Spleen (tissue), 11 donors: ENCODE results near the gene KRTDAP. TPM values are rescaled to one million over a fixed set of nuclear protein-coding genes. Genes with fewer than 3 reads are reported as not detected.
"Not testable (repeated sequence)": the region's sequence is repeated elsewhere in the genome, so short reads cannot be mapped to it uniquely, and the experiment has no call there.

Experiments used
- DNase-seq: peaks from one replicate; pipeline ENCODE4 v3.0.0-alpha.2; 2020
- H3K27ac ChIP-seq, 8 donors: fragments of 200-600 bp; sonication (generic) in 7 of 8; 1 replicate in 4 of 8; 2 replicates in 4 of 8; pipeline versions ENCODE4 v1.5.0 to v1.8.0; 2016 to 2021; ENCODE audit warnings: inconsistent platforms in 4 of 8, mild to moderate bottlenecking in 4 of 8, moderate library complexity in 1 of 8
- H3K27me3 ChIP-seq, 7 donors: fragments of 200-600 bp; sonication (generic) in 6 of 7; replicated peaks in 1 of 7; 1 replicate in 4 of 7; 2 replicates in 3 of 7; pipeline versions ENCODE4 v1.5.0 to v1.8.0; 2016 to 2021; ENCODE audit warnings: inconsistent platforms in 3 of 7, mild to moderate bottlenecking in 1 of 7
- H3K36me3 ChIP-seq, 6 donors: fragments of 200-600 bp; sonication (generic) in 5 of 6; 1 replicate in 4 of 6; 2 replicates in 2 of 6; pipeline versions ENCODE4 v1.5.0 to v1.8.0; 2016 to 2021; ENCODE audit warnings: inconsistent platforms in 2 of 6
- H3K4me1 ChIP-seq, 6 donors: fragments of 200-600 bp; sonication (generic) in 5 of 6; 1 replicate in 3 of 6; 2 replicates in 3 of 6; pipeline versions ENCODE4 v1.5.0 to v1.8.0; 2016 to 2021; ENCODE audit warnings: inconsistent platforms in 3 of 6
- H3K4me3 ChIP-seq, 8 donors: fragments of 200-600 bp; sonication (generic) in 7 of 8; 1 replicate in 4 of 8; 2 replicates in 4 of 8; pipeline versions ENCODE4 v1.5.0 to v1.8.0; 2016 to 2021; ENCODE audit warnings: inconsistent platforms in 4 of 8, mild to moderate bottlenecking in 4 of 8, moderate library complexity in 2 of 8
- H3K9me3 ChIP-seq, 8 donors: fragments of 200-600 bp; sonication (generic) in 7 of 8; 1 replicate in 4 of 8; 2 replicates in 4 of 8; pipeline versions ENCODE4 v1.5.0 to v1.8.0; 2016 to 2021; ENCODE audit warnings: inconsistent platforms in 4 of 8
- CTCF ChIP-seq, 11 experiments: fragments of 200-600 bp in 7 of 11; fragments of 450-650 bp in 4 of 11; sonication (generic) in 4 of 11; IDR thresholded peaks in 8 of 11; conservative IDR thresholded peaks in 3 of 11; 1 replicate in 7 of 11; 2 replicates in 4 of 11; pipeline versions ENCODE4 v1.4.0 to v1.8.0; 2016 to 2021; ENCODE audit warnings: antibody characterized with exemption in 11 of 11, inconsistent platforms in 4 of 11, mild to moderate bottlenecking in 1 of 11
- POLR2A ChIP-seq, 3 donors: fragments of 450-650 bp; IDR thresholded peaks; one replicate each; pipeline ENCODE4 v1.5.1; 2017; ENCODE audit warnings: antibody characterized with exemption in 3 of 3, mild to moderate bottlenecking in 1 of 3
- POLR2AphosphoS5 ChIP-seq, 3 donors: sonication (generic); formaldehyde crosslinking; IDR thresholded peaks; one replicate each; pipeline ENCODE4 v1.5.1; 2017; ENCODE audit warnings: antibody characterized with exemption in 3 of 3
- WGBS, 5 donors: extraction: QIAGEN DNeasy Blood & Tissue Kit in 3 of 5; methylation state at CpG; one replicate each; pipeline versions ENCODE4 v1.1.5 to v1.1.7; 2013 to 2018; 5-methylcytosine and 5-hydroxymethylcytosine counted together
- intact Hi-C: fragments of 100-400 bp; cut with DNase I; formaldehyde crosslinking; loops from one replicate; pipeline ENCODE4 v1.15.0; 2023; ENCODE audit warnings: low total_unique reads
- polyA plus RNA-seq, 3 donors: library from polyadenylated mRNA; stranded (reverse); fragments of 200-250 nt; gene quantifications; one replicate each; pipeline ENCODE4 v1.2.1, GENCODE V29; 2013
- total RNA-seq, 7 donors: library from RNA; depleted of rRNA in 3 of 7; stranded (reverse); fragments of >200 nt in 3 of 7; fragmentation: NEBNext Ultra II Directional in 4 of 7; extraction: Animal tissue kit (Norgen Biotek cat#: 25700) in 4 of 7; gene quantifications; one replicate each; pipeline versions ENCODE4 v1.1.0 to v1.2.1, GENCODE V29; 2016 to 2021
- donor health status: healthy with polysubstance abuse.
- donor health status: DM: no; HTN: no; CAD: no; lungs with moderate emphysema.
- donor health status: DM: no; HTN: no; CAD: no.
- donor health status: Bipolar disorder and iron deficiency.
- donor health status: healthy.
- donor health status: DM: no; HTN: no; CAD: no.
- donor health status: DM: yes; HTN: yes; CAD: no.

The KRTDAP gene
- total and polyA plus RNA-seq, 10 donors, result 3.1 TPM; not detected in 9

GRCh38 chr19:35483089-35483488 lies 7.2 kb downstream of the KRTDAP start:
- no peak overlapping the region for H3K4me3 ChIP-seq
- peaks cover 0 to 7% (median 0%) of the 10 kb centered on the region in 7 donors for H3K27me3 ChIP-seq
- no peaks in the 10 kb centered on the region for H3K36me3 ChIP-seq
- H3K4me1 ChIP-seq, result peaks cover 0 to 13% (median 0%) of the 10 kb centered on the region in 6 donors
- intact Hi-C loops, result no loop called here
- DNase-seq, result peak; percentile 47
- WGBS, 5 donors, result 73 to 82% (median 79%) methylated on average over 5 of the region's 5 CpGs
- TF ChIP-seq CTCF (IDR thresholded peaks at IDR 0.05 in 8 of 11, conservative IDR thresholded peaks at IDR 0.05 in 3 of 11) (no peak), POLR2AphosphoS5 (IDR thresholded peaks at IDR 0.05) (no peak), POLR2A (IDR thresholded peaks at IDR 0.05) (no peak)
- no peak overlapping the region for H3K27ac ChIP-seq
- H3K9me3 ChIP-seq, result peaks cover 0 to 4% (median 0%) of the 10 kb centered on the region in 8 donors

GRCh38 chr19:35478794-35479677 lies 11.2 kb downstream of the KRTDAP start:
- no peak overlapping the region for H3K4me3 ChIP-seq
- no peaks in the 10 kb centered on the region for H3K36me3 ChIP-seq
- peak; percentile 34 for DNase-seq
- TF ChIP-seq POLR2AphosphoS5 (IDR thresholded peaks at IDR 0.05), result no peak
- TF ChIP-seq POLR2A (IDR thresholded peaks at IDR 0.05), result no peak
- TF ChIP-seq CTCF (IDR thresholded peaks at IDR 0.05 in 8 of 11, conservative IDR thresholded peaks at IDR 0.05 in 3 of 11), result no peak
- peaks cover 0 to 7% (median 0%) of the 10 kb centered on the region in 7 donors for H3K27me3 ChIP-seq
- intact Hi-C loops, result no loop called here
- peaks cover 0 to 4% (median 0%) of the 10 kb centered on the region in 8 donors for H3K9me3 ChIP-seq
- peaks cover 0 to 3% (median 0%) of the 10 kb centered on the region in 6 donors for H3K4me1 ChIP-seq
- no peak overlapping the region for H3K27ac ChIP-seq
- WGBS, 5 donors, result 87 to 92% (median 88%) methylated on average over 21 of the region's 21 CpGs

GRCh38 chr19:35476149-35476548 lies 14.1 kb downstream of the KRTDAP start:
- intact Hi-C loops, result no loop called here
- Histone ChIP-seq H3K27ac (no peak overlapping the region), H3K9me3 (no peaks in the 10 kb centered on the region), H3K4me1 (no peaks in the 10 kb centered on the region), H3K36me3 (no peaks in the 10 kb centered on the region), H3K27me3 (no peaks in the 10 kb centered on the region), H3K4me3 (no peak overlapping the region)
- WGBS, 5 donors, result 66 to 73% (median 70%) methylated on average over 4 of the region's 4 CpGs
- no peak for TF ChIP-seq POLR2A (IDR thresholded peaks at IDR 0.05)
- TF ChIP-seq POLR2AphosphoS5 (IDR thresholded peaks at IDR 0.05), result no peak
- TF ChIP-seq CTCF (IDR thresholded peaks at IDR 0.05 in 8 of 11, conservative IDR thresholded peaks at IDR 0.05 in 3 of 11), result no peak
- DNase-seq, result no peak

GRCh38 chr19:35474594-35474993 lies 15.7 kb downstream of the KRTDAP start:
- H3K4me3 ChIP-seq, intact Hi-C loops, H3K9me3 ChIP-seq, H3K36me3 ChIP-seq, H3K4me1 ChIP-seq, H3K27ac ChIP-seq, H3K27me3 ChIP-seq, DNase-seq: not testable (repeated sequence)
- WGBS, 5 donors, result 84 to 92% (median 90%) methylated on average over 7 of the region's 7 CpGs
